ENCODE results near the gene PIK3CB.
"Not testable (repeated sequence)": the region's sequence is repeated elsewhere in the genome, so short reads cannot be mapped to it uniquely, and the experiment has no call there.

Gene PIK3CB

DNA sequence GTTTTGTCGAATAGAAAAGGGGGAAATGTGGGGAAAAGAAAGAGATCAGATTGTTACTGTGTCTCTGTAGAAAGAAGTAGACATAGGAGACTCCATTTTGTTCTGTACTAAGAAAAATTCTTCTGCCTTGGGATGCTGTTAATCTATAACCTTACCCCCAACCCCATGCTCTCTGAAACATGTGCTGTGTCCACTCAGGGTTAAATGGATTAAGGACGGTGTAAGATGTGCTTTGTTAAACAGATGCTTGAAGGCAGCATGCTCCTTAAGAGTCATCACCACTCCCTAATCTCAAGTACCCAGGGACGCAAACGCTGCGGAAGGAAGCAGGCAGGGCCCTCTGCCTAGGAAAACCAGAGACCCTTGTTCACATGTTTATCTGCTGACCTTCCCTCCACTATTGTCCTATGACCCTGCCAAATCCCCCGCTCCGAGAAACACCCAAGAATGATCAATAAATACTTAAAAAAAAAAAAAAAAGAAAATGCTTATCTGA, 49.3 kb downstream of the PIK3CB start:
- H3K27me3 ChIP-seq (ENCODE audit: control insufficient read depth in 2 of 2, insufficient read depth in 2 of 2, low read length in 2 of 2); H3K4me3 ChIP-seq (ENCODE audit: low read length in 2 of 2); H3K27ac ChIP-seq (ENCODE audit: low read depth in 2 of 2, low read length in 2 of 2); H3K36me3 ChIP-seq (ENCODE audit: control insufficient read depth in 2 of 2, insufficient read depth in 2 of 2, low read length in 2 of 2); H3K4me1 ChIP-seq (ENCODE audit: control insufficient read depth in 2 of 2, insufficient read depth in 2 of 2, low read length in 2 of 2); H3K9ac ChIP-seq (ENCODE audit: low read depth in 1 of 2, low read length in 2 of 2); H3K9me3 ChIP-seq (ENCODE audit: control insufficient read depth in 2 of 2, low read length in 2 of 2): not testable (repeated sequence)

DNA sequence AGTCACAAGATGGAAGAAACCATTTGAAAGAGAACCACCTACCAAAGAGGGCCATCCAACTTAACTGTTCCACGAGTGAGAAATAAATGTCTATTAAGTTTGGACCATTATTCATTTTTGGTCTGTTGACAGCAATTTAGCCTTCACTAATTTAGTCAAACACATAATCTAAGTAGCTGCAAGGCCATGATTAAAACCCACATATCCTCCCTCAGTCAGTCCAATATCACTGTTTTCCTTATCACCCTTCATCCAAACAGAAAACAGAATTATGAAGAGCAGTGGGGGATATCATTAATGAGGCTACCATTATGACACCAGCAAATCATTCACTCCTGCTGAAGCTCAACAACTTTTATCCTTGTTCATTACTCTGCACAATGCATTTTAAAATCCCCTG, 52.0 kb downstream of the PIK3CB start:
- Histone ChIP-seq H3K27me3 (ENCODE audit: control insufficient read depth in 2 of 2, insufficient read depth in 2 of 2, low read length in 2 of 2) (no peaks in the 10 kb centered on the region), H3K4me3 (ENCODE audit: low read length in 2 of 2) (no peak overlapping the region), H3K4me1 (ENCODE audit: control insufficient read depth in 2 of 2, insufficient read depth in 2 of 2, low read length in 2 of 2) (peaks cover 0 to 4% of the 10 kb centered on the region in 2 donors), H3K36me3 (ENCODE audit: control insufficient read depth in 2 of 2, insufficient read depth in 2 of 2, low read length in 2 of 2) (no peaks in the 10 kb centered on the region), H3K9ac (ENCODE audit: low read depth in 1 of 2, low read length in 2 of 2) (no peak overlapping the region), H3K27ac (ENCODE audit: low read depth in 2 of 2, low read length in 2 of 2) (no peak overlapping the region), H3K9me3 (ENCODE audit: control insufficient read depth in 2 of 2, low read length in 2 of 2) (no peaks in the 10 kb centered on the region)

DNA sequence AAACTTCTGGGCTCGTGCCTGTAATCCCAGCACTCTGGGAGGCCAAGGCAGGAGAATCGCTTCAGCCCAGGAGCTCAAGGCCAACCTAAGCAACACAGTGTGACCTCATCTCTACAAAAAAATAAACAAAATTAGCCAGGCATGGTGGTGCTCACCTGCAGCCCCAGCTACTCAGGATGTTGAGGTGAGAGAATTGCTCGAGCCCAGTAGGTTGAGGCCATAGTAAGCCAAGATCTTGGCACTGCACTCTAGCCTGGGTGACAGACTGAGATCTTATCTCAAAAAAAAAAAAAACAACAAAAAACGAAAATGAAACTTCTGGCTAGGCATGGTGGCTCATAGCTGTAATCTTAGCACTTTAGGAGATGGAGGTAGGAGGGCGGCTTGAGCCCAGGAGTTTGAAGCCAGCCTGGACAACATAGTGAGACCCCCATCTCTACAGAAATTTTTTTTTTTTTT, 53.7 kb downstream of the PIK3CB start:
- no peaks in the 10 kb centered on the region for H3K36me3 ChIP-seq (ENCODE audit: control insufficient read depth in 2 of 2, insufficient read depth in 2 of 2, low read length in 2 of 2)
- H3K27me3 ChIP-seq (ENCODE audit: control insufficient read depth in 2 of 2, insufficient read depth in 2 of 2, low read length in 2 of 2), result no peaks in the 10 kb centered on the region
- H3K4me1 ChIP-seq (ENCODE audit: control insufficient read depth in 2 of 2, insufficient read depth in 2 of 2, low read length in 2 of 2), result no peaks in the 10 kb centered on the region
- H3K9ac ChIP-seq (ENCODE audit: low read depth in 1 of 2, low read length in 2 of 2), result no peak overlapping the region
- no peak overlapping the region for H3K27ac ChIP-seq (ENCODE audit: low read depth in 2 of 2, low read length in 2 of 2)
- H3K4me3 ChIP-seq (ENCODE audit: low read length in 2 of 2), result no peak overlapping the region
- H3K9me3 ChIP-seq (ENCODE audit: control insufficient read depth in 2 of 2, low read length in 2 of 2), result no peaks in the 10 kb centered on the region

DNA sequence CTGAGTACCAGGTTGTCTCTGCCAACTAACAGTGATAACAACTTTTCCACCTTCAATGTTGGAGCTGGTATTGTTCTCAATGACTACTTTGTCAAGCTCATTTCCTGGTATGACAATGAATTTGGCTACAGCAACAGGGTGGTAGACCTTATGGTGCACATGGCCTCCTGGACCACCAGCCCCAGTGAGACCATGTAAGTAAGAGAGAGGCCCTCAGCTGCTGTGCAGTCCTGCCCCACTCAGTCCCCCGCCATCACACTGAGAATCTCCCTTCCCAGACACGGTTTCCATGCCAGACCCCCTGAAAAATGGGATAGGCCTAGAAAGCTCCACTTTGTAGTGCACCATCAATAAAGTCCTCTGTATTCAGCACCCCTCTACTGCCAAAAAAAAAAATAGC, 56.1 kb downstream of the PIK3CB start:
- H3K36me3 ChIP-seq (ENCODE audit: control insufficient read depth in 2 of 2, insufficient read depth in 2 of 2, low read length in 2 of 2), result no peaks in the 10 kb centered on the region
- H3K27ac ChIP-seq (ENCODE audit: low read depth in 2 of 2, low read length in 2 of 2), result no peak overlapping the region
- H3K4me3 ChIP-seq (ENCODE audit: low read length in 2 of 2), result no peak overlapping the region
- no peak overlapping the region for H3K9ac ChIP-seq (ENCODE audit: low read depth in 1 of 2, low read length in 2 of 2)
- no peaks in the 10 kb centered on the region for H3K27me3 ChIP-seq (ENCODE audit: control insufficient read depth in 2 of 2, insufficient read depth in 2 of 2, low read length in 2 of 2)
- peaks cover 7 to 10% of the 10 kb centered on the region in 2 donors for H3K4me1 ChIP-seq (ENCODE audit: control insufficient read depth in 2 of 2, insufficient read depth in 2 of 2, low read length in 2 of 2)
- no peaks in the 10 kb centered on the region for H3K9me3 ChIP-seq (ENCODE audit: control insufficient read depth in 2 of 2, low read length in 2 of 2)

DNA sequence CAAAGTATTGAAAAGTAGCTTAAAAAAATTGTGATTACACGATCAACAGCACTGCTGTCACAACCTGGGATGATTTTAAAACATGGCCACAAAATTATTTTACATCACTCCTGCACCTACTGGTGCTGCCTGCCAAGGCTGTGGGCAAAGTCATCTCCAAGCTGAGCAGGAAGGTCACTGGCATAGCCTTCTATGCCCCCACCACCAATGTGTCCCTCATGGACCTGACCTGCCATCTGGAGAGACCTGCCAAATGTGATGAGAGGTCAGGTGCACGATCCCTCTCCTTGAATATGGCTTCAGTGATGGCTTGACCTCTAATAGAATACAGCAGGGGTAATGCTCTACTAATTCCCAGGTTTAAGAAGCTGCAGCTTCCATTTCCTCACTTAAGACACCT, 57.8 kb downstream of the PIK3CB start:
- no peaks in the 10 kb centered on the region for H3K36me3 ChIP-seq (ENCODE audit: control insufficient read depth in 2 of 2, insufficient read depth in 2 of 2, low read length in 2 of 2)
- H3K27ac ChIP-seq (ENCODE audit: low read depth in 2 of 2, low read length in 2 of 2), result no peak overlapping the region
- peaks cover 7 to 10% of the 10 kb centered on the region in 2 donors for H3K4me1 ChIP-seq (ENCODE audit: control insufficient read depth in 2 of 2, insufficient read depth in 2 of 2, low read length in 2 of 2)
- H3K27me3 ChIP-seq (ENCODE audit: control insufficient read depth in 2 of 2, insufficient read depth in 2 of 2, low read length in 2 of 2), result no peaks in the 10 kb centered on the region
- H3K9me3 ChIP-seq (ENCODE audit: control insufficient read depth in 2 of 2, low read length in 2 of 2), result no peaks in the 10 kb centered on the region
- no peak overlapping the region for H3K9ac ChIP-seq (ENCODE audit: low read depth in 1 of 2, low read length in 2 of 2)
- H3K4me3 ChIP-seq (ENCODE audit: low read length in 2 of 2), result no peak overlapping the region

DNA sequence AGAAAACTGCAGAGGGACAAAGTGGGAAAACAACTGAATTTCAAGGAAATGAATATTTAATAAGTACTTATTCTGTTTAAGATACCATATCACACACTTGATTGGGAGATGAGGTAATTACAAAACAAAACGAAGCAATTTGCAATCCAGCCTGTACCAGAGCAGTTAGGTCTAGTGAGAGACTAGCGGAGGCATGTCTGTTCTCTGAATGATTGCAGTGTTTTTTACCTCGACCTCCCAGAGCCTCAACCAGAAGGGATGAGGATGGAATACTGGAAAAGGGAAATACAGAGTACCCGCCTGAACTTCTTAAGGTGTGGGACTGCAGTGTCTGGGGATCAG, 59.5 kb downstream of the PIK3CB start:
- H3K4me1 ChIP-seq (ENCODE audit: control insufficient read depth in 2 of 2, insufficient read depth in 2 of 2, low read length in 2 of 2), result peaks cover 7 to 10% of the 10 kb centered on the region in 2 donors
- H3K4me3 ChIP-seq (ENCODE audit: low read length in 2 of 2), result no peak overlapping the region
- H3K9me3 ChIP-seq (ENCODE audit: control insufficient read depth in 2 of 2, low read length in 2 of 2), result no peaks in the 10 kb centered on the region
- H3K27me3 ChIP-seq (ENCODE audit: control insufficient read depth in 2 of 2, insufficient read depth in 2 of 2, low read length in 2 of 2), result no peaks in the 10 kb centered on the region
- H3K9ac ChIP-seq (ENCODE audit: low read depth in 1 of 2, low read length in 2 of 2), result no peak overlapping the region
- no peaks in the 10 kb centered on the region for H3K36me3 ChIP-seq (ENCODE audit: control insufficient read depth in 2 of 2, insufficient read depth in 2 of 2, low read length in 2 of 2)
- peak overlapping the region in 1 of 2 donors; percentile 26 for H3K27ac ChIP-seq (ENCODE audit: low read depth in 2 of 2, low read length in 2 of 2)

DNA sequence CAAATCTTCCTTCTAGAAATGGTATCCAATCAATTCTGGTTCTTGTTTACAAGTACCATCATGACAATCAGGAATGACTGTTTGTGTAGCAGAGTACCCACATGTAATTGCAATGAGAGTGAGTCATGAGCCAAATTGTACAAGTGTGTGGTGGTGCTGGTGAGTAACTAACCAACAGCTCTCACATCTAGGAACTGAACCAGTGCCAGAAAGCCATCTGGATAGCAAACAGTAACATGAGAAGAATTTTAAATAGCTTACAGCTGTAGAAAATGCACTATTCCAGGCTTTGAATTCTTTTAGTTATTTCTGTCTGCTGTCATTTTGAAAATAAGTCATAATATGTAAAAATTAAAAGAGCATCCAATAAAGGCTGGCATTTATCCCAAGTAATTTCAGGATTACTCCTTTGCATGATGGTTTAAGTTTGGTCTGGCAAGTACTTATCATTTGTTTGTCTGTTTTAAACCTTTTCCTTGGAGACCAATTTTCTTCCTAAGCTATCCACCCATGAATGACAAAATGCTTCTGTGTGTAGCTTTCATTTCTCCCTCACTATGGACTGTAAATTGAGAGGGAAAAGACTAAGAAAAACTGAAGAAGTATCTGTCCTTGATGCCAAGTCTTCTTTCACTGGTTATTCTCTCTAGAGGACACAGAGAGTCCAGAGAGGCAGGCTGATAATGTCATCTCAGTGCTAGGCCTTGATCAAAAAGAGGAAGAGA, 60.0 kb downstream of the PIK3CB start:
- Histone ChIP-seq H3K9ac (ENCODE audit: low read depth in 1 of 2, low read length in 2 of 2) (no peak overlapping the region), H3K27me3 (ENCODE audit: control insufficient read depth in 2 of 2, insufficient read depth in 2 of 2, low read length in 2 of 2) (no peaks in the 10 kb centered on the region), H3K27ac (ENCODE audit: low read depth in 2 of 2, low read length in 2 of 2) (peak overlapping the region in 1 of 2 donors; percentile 26), H3K9me3 (ENCODE audit: control insufficient read depth in 2 of 2, low read length in 2 of 2) (no peaks in the 10 kb centered on the region), H3K4me3 (ENCODE audit: low read length in 2 of 2) (no peak overlapping the region), H3K36me3 (ENCODE audit: control insufficient read depth in 2 of 2, insufficient read depth in 2 of 2, low read length in 2 of 2) (no peaks in the 10 kb centered on the region), H3K4me1 (ENCODE audit: control insufficient read depth in 2 of 2, insufficient read depth in 2 of 2, low read length in 2 of 2) (peaks cover 7 to 10% of the 10 kb centered on the region in 2 donors)

DNA sequence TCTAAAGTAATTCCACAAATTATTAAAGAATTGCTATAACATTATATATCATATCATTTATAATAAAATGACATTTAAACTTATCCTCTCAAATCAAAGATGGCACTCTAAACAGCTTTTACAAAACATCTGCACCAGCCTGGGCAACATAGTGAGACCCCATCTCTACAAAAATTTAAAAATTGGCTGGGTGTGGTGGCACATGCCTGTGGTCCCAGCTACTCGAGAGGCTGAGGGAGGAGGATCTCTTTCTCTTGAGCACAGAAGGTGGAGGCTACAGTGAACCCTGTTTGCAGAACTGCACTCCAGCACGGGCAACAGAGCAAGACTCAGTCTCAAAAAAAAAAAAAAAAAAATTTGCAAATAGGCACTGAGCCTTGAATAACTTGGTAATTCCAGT, 63.1 kb downstream of the PIK3CB start:
- Histone ChIP-seq H3K9ac (ENCODE audit: low read depth in 1 of 2, low read length in 2 of 2) (no peak overlapping the region), H3K36me3 (ENCODE audit: control insufficient read depth in 2 of 2, insufficient read depth in 2 of 2, low read length in 2 of 2) (peaks cover 7% of the 10 kb centered on the region in 2 donors), H3K27ac (ENCODE audit: low read depth in 2 of 2, low read length in 2 of 2) (no peak overlapping the region), H3K4me3 (ENCODE audit: low read length in 2 of 2) (no peak overlapping the region), H3K27me3 (ENCODE audit: control insufficient read depth in 2 of 2, insufficient read depth in 2 of 2, low read length in 2 of 2) (no peaks in the 10 kb centered on the region), H3K9me3 (ENCODE audit: control insufficient read depth in 2 of 2, low read length in 2 of 2) (peaks cover 0 to 5% of the 10 kb centered on the region in 2 donors), H3K4me1 (ENCODE audit: control insufficient read depth in 2 of 2, insufficient read depth in 2 of 2, low read length in 2 of 2) (peaks cover 7 to 10% of the 10 kb centered on the region in 2 donors)

DNA sequence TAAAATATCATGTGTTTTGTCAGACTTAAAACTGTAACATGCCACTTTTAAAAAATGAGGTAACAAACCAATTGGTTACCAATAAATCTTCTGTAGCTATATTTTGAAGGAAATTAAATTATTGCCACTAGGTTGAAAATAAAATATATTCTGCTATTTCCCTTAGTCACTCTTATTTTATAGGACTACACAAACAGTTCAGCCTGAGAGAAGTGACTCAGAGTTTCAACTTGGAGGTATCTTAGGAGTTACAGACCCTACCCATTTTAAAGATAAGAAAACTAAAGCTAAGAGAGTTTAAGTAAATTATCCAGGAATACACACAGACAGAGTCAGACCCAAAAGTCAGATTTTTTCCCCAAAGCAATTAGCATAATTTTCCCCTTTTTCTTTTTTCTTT, 65.1 kb downstream of the PIK3CB start:
- Histone ChIP-seq H3K36me3 (ENCODE audit: control insufficient read depth in 2 of 2, insufficient read depth in 2 of 2, low read length in 2 of 2) (peaks cover 7% of the 10 kb centered on the region in 2 donors), H3K4me1 (ENCODE audit: control insufficient read depth in 2 of 2, insufficient read depth in 2 of 2, low read length in 2 of 2) (no peaks in the 10 kb centered on the region), H3K9ac (ENCODE audit: low read depth in 1 of 2, low read length in 2 of 2) (no peak overlapping the region), H3K27me3 (ENCODE audit: control insufficient read depth in 2 of 2, insufficient read depth in 2 of 2, low read length in 2 of 2) (no peaks in the 10 kb centered on the region), H3K9me3 (ENCODE audit: control insufficient read depth in 2 of 2, low read length in 2 of 2) (peaks cover 0 to 5% of the 10 kb centered on the region in 2 donors), H3K27ac (ENCODE audit: low read depth in 2 of 2, low read length in 2 of 2) (no peak overlapping the region), H3K4me3 (ENCODE audit: low read length in 2 of 2) (no peak overlapping the region)

DNA sequence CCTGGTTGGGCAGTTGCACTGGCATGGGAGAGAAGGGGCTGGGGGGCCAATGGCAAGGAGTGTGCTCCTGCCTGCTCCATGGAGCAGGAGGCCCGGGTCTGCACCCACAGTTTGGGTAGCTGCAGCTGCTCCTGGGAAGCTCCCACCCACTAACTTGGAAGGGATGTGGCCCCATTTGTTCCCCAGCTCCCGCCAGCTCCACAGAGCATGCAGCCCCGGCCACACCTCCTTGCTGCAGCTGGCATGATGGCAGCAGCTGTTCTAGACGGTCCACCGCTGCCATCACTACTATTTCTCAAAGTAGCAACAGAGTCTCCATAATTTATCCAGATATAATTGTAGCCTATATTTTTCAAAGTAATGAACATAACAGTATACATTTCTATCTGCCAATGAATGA, 65.8 kb downstream of the PIK3CB start:
- no peak overlapping the region for H3K27ac ChIP-seq (ENCODE audit: low read depth in 2 of 2, low read length in 2 of 2)
- no peaks in the 10 kb centered on the region for H3K4me1 ChIP-seq (ENCODE audit: control insufficient read depth in 2 of 2, insufficient read depth in 2 of 2, low read length in 2 of 2)
- no peaks in the 10 kb centered on the region for H3K27me3 ChIP-seq (ENCODE audit: control insufficient read depth in 2 of 2, insufficient read depth in 2 of 2, low read length in 2 of 2)
- H3K9me3 ChIP-seq (ENCODE audit: control insufficient read depth in 2 of 2, low read length in 2 of 2), result peaks cover 0 to 5% of the 10 kb centered on the region in 2 donors
- H3K9ac ChIP-seq (ENCODE audit: low read depth in 1 of 2, low read length in 2 of 2), result no peak overlapping the region
- H3K4me3 ChIP-seq (ENCODE audit: low read length in 2 of 2), result no peak overlapping the region
- peaks cover 7% of the 10 kb centered on the region in 2 donors for H3K36me3 ChIP-seq (ENCODE audit: control insufficient read depth in 2 of 2, insufficient read depth in 2 of 2, low read length in 2 of 2)
